ENCODE measurements around the gene MKNK2. TPM values are rescaled to one million over a fixed set of nuclear protein-coding genes. Genes with fewer than 3 reads are reported as not detected.

Gene MKNK2
- total RNA-seq, 2 donors from 2014 or later: 90.3 to 107 TPM

DNA sequence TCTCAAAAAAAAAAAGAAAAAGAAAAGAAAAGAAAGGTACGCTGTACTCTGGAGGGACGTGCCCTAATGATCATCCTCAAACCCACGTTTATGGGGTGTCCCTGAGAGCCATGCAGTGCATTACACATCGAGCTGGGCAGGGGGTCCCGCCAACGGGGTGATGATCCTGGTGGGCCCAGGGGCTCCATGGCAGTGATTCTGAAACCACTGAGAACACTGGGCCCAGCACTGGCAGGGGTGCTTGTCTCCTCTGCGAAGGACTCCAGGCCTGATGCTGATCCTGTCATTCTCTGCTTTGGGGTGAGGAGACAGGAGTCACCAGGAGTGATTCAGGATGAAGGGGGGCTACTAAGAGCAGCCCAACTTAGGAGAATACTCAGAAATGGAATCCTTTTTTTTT is 26.4 kb upstream of the MKNK2 start:
- H3K4me3 ChIP-seq: no peak overlapping the region
- H3K36me3 ChIP-seq: peaks cover 67% of the 10 kb centered on the region
- no peaks in the 10 kb centered on the region for H3K4me1 ChIP-seq
- TF ChIP-seq, protein P1, sequence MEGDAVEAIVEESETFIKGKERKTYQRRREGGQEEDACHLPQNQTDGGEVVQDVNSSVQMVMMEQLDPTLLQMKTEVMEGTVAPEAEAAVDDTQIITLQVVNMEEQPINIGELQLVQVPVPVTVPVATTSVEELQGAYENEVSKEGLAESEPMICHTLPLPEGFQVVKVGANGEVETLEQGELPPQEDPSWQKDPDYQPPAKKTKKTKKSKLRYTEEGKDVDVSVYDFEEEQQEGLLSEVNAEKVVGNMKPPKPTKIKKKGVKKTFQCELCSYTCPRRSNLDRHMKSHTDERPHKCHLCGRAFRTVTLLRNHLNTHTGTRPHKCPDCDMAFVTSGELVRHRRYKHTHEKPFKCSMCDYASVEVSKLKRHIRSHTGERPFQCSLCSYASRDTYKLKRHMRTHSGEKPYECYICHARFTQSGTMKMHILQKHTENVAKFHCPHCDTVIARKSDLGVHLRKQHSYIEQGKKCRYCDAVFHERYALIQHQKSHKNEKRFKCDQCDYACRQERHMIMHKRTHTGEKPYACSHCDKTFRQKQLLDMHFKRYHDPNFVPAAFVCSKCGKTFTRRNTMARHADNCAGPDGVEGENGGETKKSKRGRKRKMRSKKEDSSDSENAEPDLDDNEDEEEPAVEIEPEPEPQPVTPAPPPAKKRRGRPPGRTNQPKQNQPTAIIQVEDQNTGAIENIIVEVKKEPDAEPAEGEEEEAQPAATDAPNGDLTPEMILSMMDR (IDR thresholded peaks at IDR 0.05): no peak
- no peak for DNase-seq (ENCODE audit: low spot score)
- H3K9me3 ChIP-seq: no peaks in the 10 kb centered on the region
- no peak overlapping the region for H3K27ac ChIP-seq
- H3K27me3 ChIP-seq: no peaks in the 10 kb centered on the region

DNA sequence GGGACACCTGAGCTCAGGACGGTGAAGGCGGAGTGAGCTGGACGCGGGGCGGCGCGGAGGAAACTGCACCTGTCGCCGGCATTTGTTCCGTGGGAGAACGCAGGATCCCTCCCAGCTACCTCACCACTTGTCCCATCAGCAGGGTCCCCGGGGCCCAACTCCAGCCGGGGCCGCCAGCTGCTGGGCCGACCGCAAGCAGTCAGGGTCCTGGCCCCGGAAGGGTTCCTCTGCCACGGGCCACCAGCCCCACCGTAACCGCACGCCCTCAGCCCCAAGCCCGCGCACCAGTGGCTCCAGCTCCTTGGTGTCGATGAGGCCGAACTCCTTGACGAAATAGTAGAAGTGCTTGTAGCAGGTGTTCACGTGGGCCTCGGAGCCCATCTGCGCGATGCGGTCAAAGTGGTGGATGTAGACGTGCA is 25.5 kb upstream of the MKNK2 start:
- TF ChIP-seq, protein P1 (IDR thresholded peaks at IDR 0.05): no peak
- H3K9me3 ChIP-seq: no peaks in the 10 kb centered on the region

DNA sequence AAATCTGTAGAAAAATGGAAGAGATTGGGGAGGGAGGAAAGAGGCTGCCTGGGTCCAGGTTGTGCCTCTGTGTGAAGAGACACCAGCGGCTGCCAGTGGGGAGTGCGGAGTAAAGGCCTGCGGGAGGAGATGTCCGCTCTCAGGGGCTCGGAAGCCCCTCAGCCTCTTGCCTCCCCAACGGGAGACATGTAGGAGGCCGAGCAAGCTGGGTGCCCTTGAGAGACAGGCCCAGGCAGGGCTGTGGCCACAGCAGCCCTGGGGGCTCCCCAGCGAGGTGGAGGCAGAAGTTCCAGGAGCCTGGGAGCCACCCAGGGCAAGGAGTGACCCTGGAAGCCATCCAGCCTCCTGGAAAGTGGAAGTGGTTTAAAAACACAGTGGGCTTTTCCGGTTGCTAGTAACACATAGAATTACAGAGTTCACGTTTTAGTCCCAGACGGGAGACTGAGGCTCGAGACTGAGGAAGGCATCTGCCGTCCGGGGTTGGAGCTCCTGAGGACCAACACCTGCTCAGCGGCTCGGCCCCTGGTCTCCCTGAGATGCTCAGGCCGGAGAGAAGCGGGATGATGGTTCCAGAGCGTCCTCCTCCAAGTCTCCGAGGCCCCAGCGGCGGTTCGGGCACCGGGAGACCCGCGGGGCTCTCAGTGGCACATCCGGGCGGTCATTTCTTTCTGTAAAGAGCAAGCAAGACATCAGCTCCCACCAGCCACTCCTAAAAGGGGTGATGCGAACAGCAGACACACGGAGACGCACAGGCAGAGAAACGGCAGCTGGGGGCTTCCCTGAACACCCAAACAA is 21.9 kb upstream of the MKNK2 start:
- H3K27ac ChIP-seq: no peak overlapping the region
- TF ChIP-seq, protein P1 (IDR thresholded peaks at IDR 0.05): no peak
- H3K4me3 ChIP-seq: no peak overlapping the region
- DNase-seq (ENCODE audit: low spot score): no peak
- no peaks in the 10 kb centered on the region for H3K9me3 ChIP-seq
- peaks cover 63% of the 10 kb centered on the region for H3K36me3 ChIP-seq
- H3K4me1 ChIP-seq: peaks cover 0 to 7% of the 10 kb centered on the region in 2 donors
- no peaks in the 10 kb centered on the region for H3K27me3 ChIP-seq

More for the DNA sequence above, 25.5 kb upstream of the MKNK2 start:
- Histone ChIP-seq H3K36me3 (peaks cover 75% of the 10 kb centered on the region), H3K4me1 (no peaks in the 10 kb centered on the region), H3K27ac (no peak overlapping the region), H3K4me3 (no peak overlapping the region), H3K27me3 (no peaks in the 10 kb centered on the region)
- DNase-seq (ENCODE audit: low spot score): no peak

DNA sequence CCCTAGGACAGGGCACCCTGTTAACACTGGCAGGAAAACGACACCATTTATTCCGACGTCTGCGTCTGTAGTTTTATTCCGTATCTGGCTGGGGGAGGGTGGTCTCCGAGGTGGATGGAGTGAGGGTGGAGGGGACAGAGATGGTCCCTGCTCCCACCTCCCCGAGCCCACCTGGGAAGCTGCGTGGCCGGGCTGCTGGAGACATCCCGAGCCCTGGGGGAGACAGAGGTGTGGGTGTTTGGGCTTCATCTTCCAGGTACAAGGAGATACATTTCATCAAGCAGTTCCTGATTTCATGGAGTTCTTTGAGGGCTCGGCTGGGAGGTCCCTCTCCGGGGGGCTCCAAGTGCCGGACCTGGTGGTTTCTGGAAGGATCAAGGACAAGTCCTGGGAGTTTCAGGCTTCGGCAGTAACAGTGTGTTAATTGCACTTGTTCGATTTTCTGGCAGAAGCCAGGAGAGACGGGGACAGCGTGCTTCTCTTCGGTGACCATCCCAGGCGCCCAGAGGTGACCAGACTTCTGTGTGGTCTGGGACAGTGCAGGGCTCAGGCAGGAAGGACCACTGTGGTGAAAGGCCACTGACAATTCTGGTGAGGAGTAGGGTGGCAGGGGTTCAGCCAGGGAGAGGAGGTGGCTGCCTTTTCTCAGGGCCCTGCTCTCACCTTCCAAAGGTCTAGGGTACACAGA is 20.1 kb upstream of the MKNK2 start:
- Histone ChIP-seq H3K36me3 (peaks cover 45% of the 10 kb centered on the region), H3K27me3 (no peaks in the 10 kb centered on the region), H3K4me3 (no peak overlapping the region), H3K9me3 (no peaks in the 10 kb centered on the region), H3K4me1 (peaks cover 0 to 7% of the 10 kb centered on the region in 2 donors), H3K27ac (no peak overlapping the region)
- DNase-seq (ENCODE audit: low spot score): no peak
- TF ChIP-seq, protein P1 (IDR thresholded peaks at IDR 0.05): no peak

DNA sequence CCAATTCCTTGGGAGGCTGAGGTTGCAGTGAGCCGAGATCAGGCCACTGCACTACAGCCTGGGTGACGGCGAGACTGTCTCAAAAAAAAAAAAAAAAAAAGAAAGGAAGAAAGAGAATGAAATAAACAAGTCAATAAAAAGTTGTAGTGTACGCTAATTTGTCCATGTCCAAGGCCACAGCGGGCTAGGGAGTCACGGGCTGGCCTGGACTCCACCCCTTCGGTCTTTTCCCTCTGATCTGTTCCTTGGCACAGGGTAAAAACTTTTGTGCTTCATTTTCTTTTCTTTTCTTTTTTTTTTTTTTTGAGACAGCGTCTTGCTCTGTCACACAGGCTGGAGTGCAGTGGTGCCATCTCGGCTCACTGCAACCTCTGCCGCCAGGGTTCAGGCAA is 19.4 kb upstream of the MKNK2 start:
- TF ChIP-seq, protein P1 (IDR thresholded peaks at IDR 0.05): no peak
- Histone ChIP-seq H3K27me3 (no peaks in the 10 kb centered on the region), H3K9me3 (no peaks in the 10 kb centered on the region), H3K27ac (no peak overlapping the region), H3K4me3 (no peak overlapping the region), H3K36me3 (peaks cover 40% of the 10 kb centered on the region), H3K4me1 (peaks cover 0 to 7% of the 10 kb centered on the region in 2 donors)
- DNase-seq (ENCODE audit: low spot score): no peak
